HG02840 (cell line): ENCODE measurements around the gene APP.

Experiments
- ATAC-seq: cut with Tn5 transposase; IDR thresholded peaks from one replicate; pipeline ENCODE4 v1.9.1; 2021; ENCODE audit warnings: mild to moderate bottlenecking, moderate library complexity, moderate number of reproducible peaks; ENCODE audit not compliant: unreplicated experiment, low FRiP score

APP gene

GRCh38 chr21:25960402-25960801 lies 210.2 kb downstream of the APP start:
- ATAC-seq = no peak

- ATAC-seq = no peak
These were observed 210.8 kb downstream of the APP start for GRCh38 chr21:25959799-25960198.

GRCh38 chr21:25956993-25957714 lies 213.4 kb downstream of the APP start:
- ATAC-seq = no peak

- no peak for ATAC-seq
These were observed 214.9 kb downstream of the APP start for GRCh38 chr21:25955646-25956045.

GRCh38 chr21:25953659-25954058 lies 216.9 kb downstream of the APP start:
- ATAC-seq = no peak

GRCh38 chr21:25953196-25953595 lies 217.4 kb downstream of the APP start:
- no peak for ATAC-seq

GRCh38 chr21:25952306-25952705 lies 218.3 kb downstream of the APP start:
- ATAC-seq = no peak

GRCh38 chr21:25949701-25950100 lies 220.9 kb downstream of the APP start:
- no peak for ATAC-seq

GRCh38 chr21:25944672-25945213 lies 225.8 kb downstream of the APP start:
- ATAC-seq = no peak

- ATAC-seq = no peak
These were observed 226.5 kb downstream of the APP start for GRCh38 chr21:25944082-25944481.

GRCh38 chr21:25942135-25942534 lies 228.4 kb downstream of the APP start:
- no peak for ATAC-seq

- ATAC-seq = no peak
These were observed 231.2 kb downstream of the APP start for GRCh38 chr21:25939396-25939761.

GRCh38 chr21:25938658-25939395 lies 231.7 kb downstream of the APP start:
- ATAC-seq = no peak

- ATAC-seq = no peak
These were observed 233.8 kb downstream of the APP start for GRCh38 chr21:25936776-25937175.

- no peak for ATAC-seq
These were observed 235.8 kb downstream of the APP start for GRCh38 chr21:25934771-25935224.

GRCh38 chr21:25934130-25934529 lies 236.4 kb downstream of the APP start:
- ATAC-seq = no peak

GRCh38 chr21:25931765-25932164 lies 238.8 kb downstream of the APP start:
- ATAC-seq = no peak

- ATAC-seq = no peak
These were observed 240.6 kb downstream of the APP start for GRCh38 chr21:25929856-25930520.

GRCh38 chr21:25927195-25927880 lies 243.2 kb downstream of the APP start:
- no peak for ATAC-seq

GRCh38 chr21:25925936-25926335 lies 244.6 kb downstream of the APP start:
- no peak for ATAC-seq
